ENCODE data around the gene TNFRSF21.

The TNFRSF21 gene

GRCh38 chr6:47258724-47259347, 50.9 kb downstream of the TNFRSF21 start:
- no peak for TF ChIP-seq CTCF (IDR thresholded peaks at IDR 0.05; ENCODE audit: low read depth, low read length)
- no peak overlapping the region for H3K4me3 ChIP-seq (ENCODE audit: low read depth, low read length)
- DNase-seq (ENCODE audit: low read depth, low spot score): no peak
- in situ Hi-C loops (cut with HindIII; ENCODE audit: low sequenced_read_pairs): no loop called here

- H3K4me3 ChIP-seq (ENCODE audit: low read depth, low read length): no peak overlapping the region
- TF ChIP-seq CTCF (IDR thresholded peaks at IDR 0.05; ENCODE audit: low read depth, low read length): no peak
- in situ Hi-C loops (cut with HindIII; ENCODE audit: low sequenced_read_pairs): no loop called here
- no peak for DNase-seq (ENCODE audit: low read depth, low spot score)
Observed at GRCh38 chr6:47256981-47257730, 52.5 kb downstream of the TNFRSF21 start.

GRCh38 chr6:47256361-47256760, 53.3 kb downstream of the TNFRSF21 start:
- no peak for DNase-seq (ENCODE audit: low read depth, low spot score)
- H3K4me3 ChIP-seq (ENCODE audit: low read depth, low read length): no peak overlapping the region
- no peak for TF ChIP-seq CTCF (IDR thresholded peaks at IDR 0.05; ENCODE audit: low read depth, low read length)
- in situ Hi-C loops (cut with HindIII; ENCODE audit: low sequenced_read_pairs): no loop called here

GRCh38 chr6:47254906-47255305, 54.8 kb downstream of the TNFRSF21 start:
- no peak overlapping the region for H3K4me3 ChIP-seq (ENCODE audit: low read depth, low read length)
- DNase-seq (ENCODE audit: low read depth, low spot score): no peak
- TF ChIP-seq CTCF (IDR thresholded peaks at IDR 0.05; ENCODE audit: low read depth, low read length): no peak
- in situ Hi-C loops (cut with HindIII; ENCODE audit: low sequenced_read_pairs): no loop called here

GRCh38 chr6:47254051-47254450, 55.7 kb downstream of the TNFRSF21 start:
- no peak for DNase-seq (ENCODE audit: low read depth, low spot score)
- no peak for TF ChIP-seq CTCF (IDR thresholded peaks at IDR 0.05; ENCODE audit: low read depth, low read length)
- in situ Hi-C loops (cut with HindIII; ENCODE audit: low sequenced_read_pairs): no loop called here
- no peak overlapping the region for H3K4me3 ChIP-seq (ENCODE audit: low read depth, low read length)

- in situ Hi-C loops (cut with HindIII; ENCODE audit: low sequenced_read_pairs): no loop called here
- no peak overlapping the region for H3K4me3 ChIP-seq (ENCODE audit: low read depth, low read length)
- TF ChIP-seq CTCF (IDR thresholded peaks at IDR 0.05; ENCODE audit: low read depth, low read length): no peak
- DNase-seq (ENCODE audit: low read depth, low spot score): no peak
Observed at GRCh38 chr6:47253136-47253535, 56.6 kb downstream of the TNFRSF21 start.

Measured in astrocyte of the spinal cord (primary cell).